Fibroblast of skin of right biceps (primary cell): Measurements from ENCODE around the gene SLC16A14.

ENCODE experiments used
- DNase-seq: peaks from one replicate; pipeline ENCODE4 v3.0.0-alpha.2; 2013

Gene SLC16A14

DNA sequence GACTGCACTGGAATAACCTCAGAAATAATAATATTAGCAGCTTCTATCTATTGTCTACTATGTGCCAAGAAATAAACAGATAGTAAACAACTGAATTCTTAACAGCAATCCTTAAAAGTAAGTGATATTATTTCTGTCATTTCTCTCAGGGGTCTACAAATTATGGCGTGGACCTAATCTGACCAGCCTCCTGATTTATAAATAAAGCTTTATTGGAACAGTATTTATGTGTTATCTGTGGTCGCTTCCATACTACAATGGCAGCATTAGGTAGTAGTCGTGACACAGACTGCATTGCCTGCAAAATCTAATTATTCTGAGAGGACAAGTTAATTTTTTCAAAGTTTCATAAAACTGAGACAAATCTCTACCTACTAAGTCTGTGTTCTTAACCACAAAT, 49.0 kb downstream of the SLC16A14 start:
- no peak for DNase-seq

DNA sequence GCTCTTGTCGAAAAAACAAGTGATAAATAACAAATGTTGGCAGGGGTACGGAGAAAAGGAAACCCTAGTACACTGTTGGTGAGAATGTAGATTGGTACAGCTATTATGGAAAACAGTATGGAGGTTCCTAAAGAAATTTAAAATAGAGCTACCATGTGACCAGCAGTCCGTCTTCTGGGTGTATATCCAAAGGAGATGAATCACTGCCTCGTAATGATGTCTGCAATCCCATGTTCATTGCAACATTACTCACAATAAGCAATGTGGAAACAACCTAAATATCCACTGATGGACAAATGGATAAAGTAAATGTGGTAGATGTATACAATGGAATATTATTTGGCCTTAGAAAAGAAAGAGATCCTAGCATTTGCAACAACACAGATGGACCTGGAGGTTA, 50.6 kb downstream of the SLC16A14 start:
- DNase-seq = peak; percentile 46

DNA sequence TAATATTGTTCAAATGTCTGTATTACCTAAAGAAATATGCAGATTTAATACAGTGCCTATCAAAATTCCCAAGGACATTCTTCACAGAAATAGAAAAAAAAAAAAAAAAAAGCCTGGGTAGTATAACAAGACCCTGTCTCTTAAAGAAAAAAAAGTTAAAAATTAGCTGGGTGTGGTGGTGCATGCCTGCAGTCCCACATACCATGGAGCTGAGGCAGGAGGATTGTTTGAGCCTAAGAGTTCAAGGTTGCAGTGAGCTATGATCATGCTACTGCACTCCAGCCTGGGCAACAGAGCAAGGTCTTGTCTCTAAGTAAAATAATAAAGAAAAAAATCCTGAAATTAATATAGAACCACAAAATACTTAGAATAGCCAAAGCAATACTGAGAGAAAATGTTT, 51.9 kb downstream of the SLC16A14 start:
- DNase-seq = no peak

DNA sequence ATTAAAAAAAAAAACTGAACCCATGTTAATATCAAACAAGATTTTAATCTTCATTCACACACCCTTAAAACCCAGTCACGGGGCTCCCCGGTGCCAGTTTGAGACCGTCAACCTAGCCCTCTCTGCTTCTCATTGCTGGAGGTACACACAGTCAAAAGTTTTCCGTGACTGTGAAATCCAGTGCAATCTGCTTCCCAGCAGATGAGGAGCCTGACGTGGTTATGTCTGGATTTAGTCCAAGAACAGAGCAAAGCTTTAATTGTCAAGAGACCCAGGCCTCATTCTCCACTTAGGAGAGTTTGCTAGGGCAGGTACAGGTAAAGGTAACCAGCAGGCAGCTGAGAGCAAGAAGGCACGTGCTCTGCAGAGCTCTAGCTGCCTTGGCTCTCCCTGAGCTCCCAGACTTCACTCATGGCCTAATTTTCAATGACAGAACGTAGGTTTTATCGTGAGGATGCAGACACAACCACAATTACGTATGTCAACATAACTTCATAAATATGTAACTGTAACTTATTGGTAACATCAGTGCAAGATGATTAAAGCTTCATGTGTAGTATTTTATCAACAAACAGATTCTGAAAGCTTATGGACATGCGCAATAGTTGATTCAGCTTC, 56.3 kb downstream of the SLC16A14 start:
- peak; percentile 41 for DNase-seq

DNA sequence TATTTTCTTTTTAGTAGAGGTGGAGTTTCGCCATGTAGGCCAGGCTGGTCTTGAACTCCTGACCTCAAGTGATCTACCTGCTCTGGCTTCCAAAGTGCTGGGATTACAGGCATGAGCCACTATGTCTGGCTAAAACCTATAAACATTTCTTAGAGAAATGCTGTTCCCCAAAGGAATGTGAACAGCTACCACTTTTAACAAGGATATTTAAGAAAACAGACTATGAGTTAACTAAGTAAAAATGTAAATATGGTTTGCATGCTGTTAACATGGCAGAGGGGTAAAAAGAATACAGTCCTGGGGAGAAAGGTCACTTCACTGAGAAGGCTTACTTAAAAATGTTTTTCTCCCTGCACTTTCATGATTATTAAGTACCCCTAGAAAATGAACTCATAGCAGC, 57.1 kb downstream of the SLC16A14 start:
- DNase-seq = peak; percentile 74

DNA sequence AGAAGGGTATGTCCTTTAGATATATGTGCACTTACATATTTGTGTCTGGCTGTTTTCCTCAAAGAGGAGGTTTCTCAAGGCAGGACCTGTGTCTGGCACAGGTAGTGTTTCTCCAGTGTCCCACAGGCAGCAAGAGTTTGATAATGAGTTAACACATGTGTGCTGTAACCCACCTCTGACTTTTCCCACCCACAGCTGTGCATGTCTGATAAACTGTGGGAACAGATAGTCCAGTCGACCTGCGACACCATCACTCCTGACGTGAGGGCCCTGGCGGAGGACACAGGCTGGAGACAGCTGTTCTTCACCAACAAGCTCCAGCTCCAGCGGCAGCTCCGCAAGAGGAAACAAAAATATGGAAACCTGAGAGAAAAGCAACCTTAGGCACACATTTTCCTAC, 58.2 kb downstream of the SLC16A14 start:
- no peak for DNase-seq

DNA sequence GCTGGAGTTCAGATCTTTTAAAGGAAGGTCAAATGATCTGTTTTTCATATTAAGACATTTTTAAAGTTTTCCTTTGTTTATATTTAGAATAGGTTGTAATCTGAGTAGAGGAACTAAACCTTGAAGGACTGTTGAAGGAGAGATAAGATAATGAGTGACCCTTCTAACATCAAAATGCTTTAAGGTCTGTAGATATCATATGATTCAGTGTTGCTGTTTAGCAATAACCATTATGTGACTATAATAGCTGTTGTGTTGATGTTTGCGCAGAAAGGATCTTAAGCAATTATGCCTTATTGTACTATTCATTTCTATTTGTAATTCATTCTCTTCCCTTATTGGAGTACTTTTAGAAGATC, 60.0 kb downstream of the SLC16A14 start:
- DNase-seq = no peak

DNA sequence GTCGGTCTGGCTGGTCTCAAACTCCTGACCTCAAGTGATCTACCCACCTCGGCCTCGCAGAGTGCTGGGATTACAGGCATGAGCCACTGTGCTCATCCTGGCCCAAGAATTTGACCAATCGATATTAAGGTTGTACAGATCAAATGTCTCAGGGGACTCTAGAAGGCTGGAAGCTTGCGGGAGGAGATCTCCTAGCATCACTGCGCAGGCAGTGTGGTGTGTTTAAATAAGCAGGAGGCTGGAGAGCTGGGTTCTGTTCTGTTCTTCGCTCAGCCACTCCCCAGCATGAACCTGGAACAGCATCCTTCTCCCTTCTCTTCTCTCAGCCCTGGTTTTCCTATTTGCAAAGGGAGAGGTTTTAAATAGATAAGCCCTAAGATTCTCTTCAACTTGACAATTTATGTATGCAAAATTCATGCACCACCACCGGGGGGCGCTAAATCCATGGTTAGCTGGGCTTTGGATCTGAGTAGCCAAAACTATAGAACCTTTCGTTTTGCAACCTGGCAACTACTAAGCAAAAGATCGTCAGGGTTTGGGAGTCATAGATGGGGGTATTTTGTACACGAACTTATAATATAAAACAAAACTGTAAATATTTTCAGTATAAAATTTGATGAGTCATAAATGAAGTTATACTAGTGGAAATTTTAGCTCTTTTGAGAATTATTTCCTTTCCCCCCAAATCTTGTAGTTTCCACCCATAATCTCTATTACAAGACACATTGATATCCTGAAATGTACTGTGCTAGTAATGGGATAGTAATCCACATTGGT, 60.6 kb downstream of the SLC16A14 start:
- peak; percentile 55 for DNase-seq

DNA sequence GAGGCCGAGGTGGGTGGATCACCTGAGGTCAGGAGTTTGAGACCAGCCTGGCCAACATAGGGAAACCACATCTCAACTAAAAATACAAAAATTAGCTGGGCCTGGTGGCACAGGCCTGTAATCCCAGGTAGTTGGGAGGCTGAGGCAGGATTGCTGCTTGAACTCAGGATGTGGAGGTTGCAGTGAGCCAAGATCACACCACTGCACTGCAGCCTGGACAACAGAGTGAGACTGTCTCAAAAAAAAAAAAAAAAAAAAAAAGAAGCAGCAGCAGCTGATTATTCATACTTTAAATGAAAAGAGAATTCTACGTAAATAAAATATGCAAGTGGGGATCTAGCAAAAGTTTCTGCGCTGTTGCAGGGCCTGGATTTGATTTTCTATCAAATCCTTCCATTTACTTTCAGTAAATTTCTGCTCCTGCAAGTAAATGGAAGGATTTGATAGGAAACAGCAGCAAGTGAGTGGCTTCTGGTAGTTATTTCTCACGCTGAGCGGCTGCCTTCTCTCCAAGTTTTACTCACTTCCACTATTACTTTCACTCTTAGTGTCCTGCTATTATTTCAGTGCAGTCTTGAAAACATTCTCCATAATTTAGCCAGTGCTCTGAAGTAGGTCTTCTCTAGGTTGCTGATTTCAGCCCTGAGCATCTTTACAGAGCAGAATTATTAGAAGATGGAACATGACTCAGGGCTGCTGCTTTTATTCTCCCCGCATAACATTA, 68.4 kb downstream of the SLC16A14 start:
- no peak for DNase-seq

DNA sequence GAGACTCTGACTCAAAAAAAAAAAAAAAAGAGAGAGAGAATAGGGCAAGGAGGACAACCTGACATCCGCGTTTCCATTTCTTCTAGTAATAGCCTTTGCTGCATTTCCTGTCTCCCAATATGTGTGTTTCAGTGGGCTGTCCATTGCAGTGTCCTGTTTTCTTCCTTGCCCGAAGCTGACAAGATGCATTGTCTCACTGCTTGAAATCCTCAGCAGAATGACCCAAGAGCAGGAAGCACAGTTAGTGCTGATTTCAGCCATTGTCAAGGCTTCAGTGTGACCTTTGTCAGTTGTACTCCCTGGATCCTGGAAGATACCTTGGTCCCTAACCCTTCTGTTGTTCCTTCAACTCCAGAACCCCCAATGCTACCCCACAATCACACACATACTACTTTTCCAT, 71.2 kb downstream of the SLC16A14 start:
- no peak for DNase-seq

DNA sequence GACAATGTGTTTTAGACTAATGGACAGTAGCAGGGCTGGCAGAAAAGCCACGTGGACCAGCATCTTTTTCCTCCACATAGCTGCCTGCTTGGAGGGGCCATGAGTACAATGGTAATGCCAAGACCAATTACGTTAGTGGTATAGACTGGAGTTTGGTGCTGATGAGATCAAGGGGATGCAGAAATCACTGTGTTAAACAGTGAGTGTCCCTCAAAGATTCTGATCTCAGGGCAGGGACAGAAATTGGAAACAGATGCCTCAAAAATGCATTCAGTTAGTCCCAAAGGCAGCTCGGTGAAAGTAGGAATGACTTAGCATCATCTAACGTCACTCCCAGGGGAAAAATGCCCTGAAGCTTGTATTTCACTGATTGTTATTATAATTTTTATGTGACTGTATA, 72.4 kb downstream of the SLC16A14 start:
- DNase-seq = peak; percentile 73

DNA sequence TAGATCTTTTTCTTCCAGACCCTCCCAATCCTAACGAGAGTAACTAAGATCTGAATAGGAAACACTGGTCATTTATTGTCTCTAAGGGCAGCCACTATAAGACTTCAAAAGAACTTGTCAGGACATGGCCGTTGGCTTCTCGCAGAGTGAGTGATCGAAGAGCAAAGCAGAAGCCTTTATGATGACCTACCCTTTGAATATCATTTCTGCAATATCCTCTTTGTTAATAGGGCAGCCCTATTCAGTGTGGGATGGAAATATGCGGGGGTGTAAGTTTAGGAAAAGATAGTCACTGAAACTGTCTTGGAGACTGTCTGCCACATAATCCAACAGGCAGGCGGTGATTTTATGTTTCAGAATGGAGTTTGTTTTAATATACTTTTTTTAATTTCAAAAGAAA, 75.5 kb downstream of the SLC16A14 start:
- DNase-seq = no peak
